Mesendoderm (in vitro differentiated cells): ENCODE results near the gene CAPZB.

Experiments
- DNase-seq: peaks from one replicate; pipeline ENCODE4 v3.0.0; 2013
- H2AK5ac ChIP-seq: 2 replicates; pipeline ENCODE4 v1.6.1; 2013; ENCODE audit warnings: low read length, inconsistent platforms
- H2BK120ac ChIP-seq: 2 replicates; pipeline ENCODE4 v1.6.1; 2013; ENCODE audit warnings: low read depth, mild to moderate bottlenecking, low read length, moderate library complexity, mixed read lengths
- H2BK15ac ChIP-seq: replicated peaks from 2 replicates; pipeline ENCODE4 v1.6.1; 2013; ENCODE audit warnings: low read depth, mild to moderate bottlenecking, moderate library complexity
- H2BK5ac ChIP-seq: 2 replicates; pipeline ENCODE4 v1.6.1; 2013; ENCODE audit warnings: low read length, inconsistent platforms
- H3K18ac ChIP-seq: 2 replicates; pipeline ENCODE4 v1.6.1; 2013; ENCODE audit warnings: mild to moderate bottlenecking, low read length, mixed read lengths
- H3K23ac ChIP-seq: one replicate; pipeline ENCODE4 v1.6.1; 2013; ENCODE audit warnings: low read length
- H3K27ac ChIP-seq: 2 replicates; pipeline ENCODE4 v1.5.1; 2013; ENCODE audit warnings: low read depth, mild to moderate bottlenecking, inconsistent platforms, low read length, moderate library complexity
- H3K27me3 ChIP-seq: 2 replicates; pipeline ENCODE4 v1.6.1; 2013; ENCODE audit warnings: low read length, control low read depth, mild to moderate bottlenecking, inconsistent platforms; ENCODE audit not compliant: insufficient read depth, poor library complexity
- H3K36me3 ChIP-seq: 2 replicates; pipeline ENCODE4 v1.6.1; 2013; ENCODE audit warnings: low read length, inconsistent platforms; ENCODE audit not compliant: control insufficient read depth, insufficient read depth
- H3K4ac ChIP-seq: one replicate; pipeline ENCODE4 v1.6.1; 2013; ENCODE audit warnings: low read depth, mild to moderate bottlenecking, low read length, moderate library complexity
- H3K4me1 ChIP-seq: 2 replicates; pipeline ENCODE4 v1.6.1; 2013; ENCODE audit warnings: low read depth, low read length, inconsistent platforms; ENCODE audit not compliant: control insufficient read depth
- H3K4me2 ChIP-seq: 2 replicates; pipeline ENCODE4 v1.6.1; 2013; ENCODE audit warnings: low read length
- H3K4me3 ChIP-seq: 2 replicates; pipeline ENCODE4 v1.5.1; 2013; ENCODE audit warnings: mild to moderate bottlenecking, low read length
- H3K56ac ChIP-seq: one replicate; pipeline ENCODE4 v1.6.1; 2013; ENCODE audit warnings: low read length
- H3K79me1 ChIP-seq: 2 replicates; pipeline ENCODE4 v1.6.1; 2013; ENCODE audit warnings: low read length, inconsistent platforms
- H3K79me2 ChIP-seq: 2 replicates; pipeline ENCODE4 v1.6.1; 2013; ENCODE audit warnings: mild to moderate bottlenecking, low read length; ENCODE audit not compliant: control insufficient read depth, insufficient read depth
- H3K9ac ChIP-seq: 2 replicates; pipeline ENCODE4 v1.6.1; 2013; ENCODE audit warnings: low read length, inconsistent platforms
- H4K5ac ChIP-seq: one replicate; pipeline ENCODE4 v1.6.1; 2013; ENCODE audit warnings: low read length
- H4K8ac ChIP-seq: one replicate; pipeline ENCODE4 v1.6.1; 2013; ENCODE audit warnings: low read depth, mild to moderate bottlenecking, control low read depth, low read length, moderate library complexity
- WGBS: extraction: QIAGEN DNeasy Blood & Tissue Kit; methylation state at CpG from one replicate; pipeline ENCODE4 v1.1.7; 2013; ENCODE audit warnings: low lambda C conversion rate, missing lambda C conversion rate; ENCODE audit not compliant: insufficient coverage; ENCODE audit errors: extremely low coverage; 5-methylcytosine and 5-hydroxymethylcytosine counted together

The CAPZB gene

DNA sequence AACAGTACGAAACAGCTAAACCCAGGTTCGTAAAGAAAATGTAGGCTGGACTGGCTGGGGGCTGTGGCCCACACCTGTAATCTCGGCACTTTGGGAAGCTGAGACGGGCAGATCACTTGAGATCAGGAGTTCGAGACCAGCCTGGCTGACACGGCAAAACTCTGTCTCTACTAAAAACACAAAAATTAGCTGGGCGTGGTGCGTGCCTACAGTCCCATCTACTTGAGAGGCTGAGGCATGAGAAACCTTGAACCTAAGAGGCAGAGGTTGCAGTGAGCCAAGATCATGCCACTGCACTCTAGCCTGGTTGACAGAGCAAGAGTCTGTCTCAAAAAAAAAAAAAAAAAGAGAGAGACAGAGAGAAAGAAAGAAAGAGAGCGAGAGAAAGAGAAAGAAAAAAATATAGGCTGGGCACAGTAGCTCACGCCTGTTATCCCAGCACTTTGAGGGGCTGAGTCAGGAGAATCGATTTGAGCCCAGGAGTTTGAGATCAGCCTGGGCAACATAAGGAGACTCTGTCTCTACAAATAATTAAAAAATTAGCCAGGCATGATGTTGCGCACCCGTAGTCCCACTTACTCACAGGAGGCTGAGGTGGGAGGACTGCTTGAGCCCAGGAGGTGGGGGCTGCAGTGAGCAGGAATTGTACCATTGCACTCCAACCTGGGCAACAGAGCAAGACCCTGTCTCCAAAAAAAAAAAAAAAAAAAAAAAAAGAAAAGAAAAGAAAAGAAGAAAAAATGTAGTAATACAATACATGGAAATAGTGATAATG is 35.7 kb downstream of the CAPZB start:
- Histone ChIP-seq H2BK15ac (no peak overlapping the region), H2BK5ac (no peak overlapping the region), H3K56ac (no peak overlapping the region), H4K8ac (no peak overlapping the region), H3K79me1 (peaks cover 34% of the 10 kb centered on the region), H3K4me3 (no peak overlapping the region), H3K4me1 (peaks cover 8% of the 10 kb centered on the region), H2BK120ac (no peak overlapping the region), H3K79me2 (peaks cover 84% of the 10 kb centered on the region), H3K27ac (no peak overlapping the region), H3K18ac (no peak overlapping the region), H3K36me3 (no peaks in the 10 kb centered on the region), H3K4ac (no peak overlapping the region), H3K4me2 (no peak overlapping the region), H3K9ac (no peak overlapping the region), H4K5ac (no peak overlapping the region), H3K27me3 (no peaks in the 10 kb centered on the region), H3K23ac (no peak overlapping the region), H2AK5ac (no peak overlapping the region)
- no CpG with 5 or more reads among the region's 13 CpGs for WGBS
- DNase-seq, result no peak

DNA sequence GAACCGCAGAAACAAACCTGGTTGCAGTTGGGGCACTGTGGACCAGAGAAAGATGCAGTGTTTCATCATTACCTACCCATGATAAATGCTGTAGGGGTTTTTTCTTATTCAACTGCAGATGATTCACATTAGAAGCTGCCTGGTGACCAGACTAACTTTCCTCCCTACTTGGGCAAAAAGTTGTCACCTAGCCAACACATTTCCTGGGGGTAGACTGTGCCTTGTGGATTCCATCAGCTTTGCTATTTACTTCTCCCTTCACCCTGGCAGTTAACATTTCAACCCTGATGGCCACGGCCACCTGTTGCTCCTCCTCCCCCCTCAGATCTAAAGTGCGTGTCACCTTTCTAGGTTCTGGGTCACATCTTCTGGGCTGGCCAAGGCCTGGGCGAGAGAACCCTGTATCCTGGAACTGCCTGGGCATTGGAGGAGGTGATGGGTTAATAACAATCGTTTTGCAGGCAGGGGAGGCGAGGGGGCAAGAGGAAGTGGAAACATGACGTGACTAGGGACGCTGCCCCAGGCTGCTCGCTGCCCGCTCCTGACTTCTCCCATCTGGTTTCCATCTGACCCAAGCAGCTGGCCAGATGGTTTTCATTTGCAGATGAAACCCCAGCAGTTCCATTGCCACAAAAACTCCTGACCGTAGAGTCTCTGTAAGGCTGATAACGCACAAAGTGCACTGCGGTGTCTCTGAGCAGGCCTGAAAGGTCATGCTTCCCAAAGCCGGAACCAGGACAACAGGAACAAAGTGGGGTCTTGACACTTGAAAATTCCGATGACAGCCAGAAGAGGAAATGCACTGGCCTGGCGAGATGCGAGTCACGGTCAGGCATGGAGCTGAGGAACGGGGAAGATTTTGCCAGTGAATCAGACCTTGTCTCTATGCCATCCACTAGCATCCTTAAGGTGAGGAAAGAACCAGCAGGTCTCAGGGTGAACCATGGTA is 36.6 kb downstream of the CAPZB start:
- Histone ChIP-seq H3K4me2 (no peak overlapping the region), H3K4me1 (peaks cover 5% of the 10 kb centered on the region), H3K4me3 (no peak overlapping the region), H3K36me3 (no peaks in the 10 kb centered on the region), H2AK5ac (no peak overlapping the region), H3K4ac (no peak overlapping the region), H4K8ac (no peak overlapping the region), H3K23ac (no peak overlapping the region), H3K27ac (no peak overlapping the region), H2BK5ac (no peak overlapping the region), H2BK15ac (no peak overlapping the region), H3K18ac (no peak overlapping the region), H3K9ac (no peak overlapping the region), H3K27me3 (no peaks in the 10 kb centered on the region), H3K79me2 (peaks cover 83% of the 10 kb centered on the region), H3K56ac (peak overlapping the region; percentile 40), H4K5ac (no peak overlapping the region), H3K79me1 (peaks cover 34% of the 10 kb centered on the region), H2BK120ac (no peak overlapping the region)
- DNase-seq, result no peak
- no CpG with 5 or more reads among the region's 19 CpGs for WGBS

DNA sequence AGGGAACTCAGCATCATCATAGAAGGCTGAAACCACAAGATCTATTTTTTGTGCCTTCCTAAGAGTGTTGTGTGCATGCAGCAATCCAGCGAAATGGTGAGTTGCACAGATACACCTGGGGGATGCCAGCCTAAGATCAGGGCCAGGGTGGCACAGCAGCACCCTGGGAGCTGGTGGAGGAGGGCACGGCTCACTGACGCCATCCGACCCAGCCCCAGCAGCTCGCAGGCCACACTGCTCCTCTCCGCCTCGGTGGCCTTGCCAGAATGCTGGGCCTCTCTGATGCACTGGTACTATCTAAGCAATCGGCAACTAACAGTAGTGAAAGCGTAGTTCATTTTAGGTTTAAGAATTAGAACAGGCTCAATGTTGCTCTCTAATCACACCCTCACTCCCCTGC is 37.8 kb downstream of the CAPZB start:
- no peak overlapping the region for H4K5ac ChIP-seq
- H3K4me2 ChIP-seq, result no peak overlapping the region
- peaks cover 82% of the 10 kb centered on the region for H3K79me2 ChIP-seq
- H2BK15ac ChIP-seq, result no peak overlapping the region
- no peak overlapping the region for H3K9ac ChIP-seq
- H3K4ac ChIP-seq, result no peak overlapping the region
- H3K36me3 ChIP-seq, result no peaks in the 10 kb centered on the region
- WGBS, result no CpG with 5 or more reads among the region's 9 CpGs
- H2BK5ac ChIP-seq, result no peak overlapping the region
- no peak overlapping the region for H3K18ac ChIP-seq
- H2AK5ac ChIP-seq, result no peak overlapping the region
- H3K4me3 ChIP-seq, result no peak overlapping the region
- H3K27me3 ChIP-seq, result no peaks in the 10 kb centered on the region
- H3K27ac ChIP-seq, result no peak overlapping the region
- no peak overlapping the region for H4K8ac ChIP-seq
- peaks cover 5% of the 10 kb centered on the region for H3K4me1 ChIP-seq
- peaks cover 38% of the 10 kb centered on the region for H3K79me1 ChIP-seq
- no peak for DNase-seq
- H2BK120ac ChIP-seq, result no peak overlapping the region
- peak overlapping the region; percentile 25 for H3K56ac ChIP-seq
- H3K23ac ChIP-seq, result peak overlapping the region; percentile 80

DNA sequence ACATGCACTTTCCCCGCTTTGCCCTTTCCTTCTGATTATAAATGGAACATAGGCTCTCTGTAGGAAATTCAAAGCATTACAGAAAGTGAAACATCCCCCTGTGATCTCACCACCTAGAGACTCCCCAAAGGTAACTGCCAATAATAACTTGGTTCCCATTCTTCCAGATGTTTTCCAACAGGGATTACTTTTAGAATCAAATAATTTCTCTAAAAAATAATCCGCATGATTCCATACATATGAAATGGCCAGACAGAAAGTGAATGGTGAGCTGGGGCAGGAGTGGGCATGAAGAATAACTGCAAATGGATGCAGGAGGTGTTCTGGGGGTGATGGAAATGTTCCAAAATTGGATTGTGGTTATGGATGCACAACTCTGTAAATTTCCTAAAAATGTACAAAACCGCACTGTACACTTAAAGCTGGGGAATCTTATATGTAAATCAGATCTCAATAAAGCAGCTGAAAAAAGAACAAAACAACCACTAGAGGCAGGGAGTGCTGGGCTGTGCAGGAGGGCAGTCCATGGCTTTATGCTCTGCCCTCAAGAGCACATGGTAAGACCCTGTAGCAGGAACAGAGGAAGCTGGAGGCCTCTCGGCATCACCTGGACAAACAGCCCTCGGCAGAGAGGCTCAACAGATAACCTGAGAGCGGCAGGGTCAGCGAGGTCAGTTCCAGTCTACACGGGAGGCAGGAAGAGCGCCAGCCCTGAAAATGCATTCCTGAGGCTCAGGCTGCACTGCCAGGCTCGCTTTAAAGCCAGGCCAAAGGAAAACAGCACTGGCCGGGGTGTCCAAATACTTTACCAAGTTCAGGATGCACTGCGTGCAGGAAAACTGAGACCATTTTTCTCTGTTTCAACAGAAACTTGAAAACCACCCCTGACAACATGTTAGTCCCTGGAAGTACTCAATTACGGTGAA is 39.7 kb downstream of the CAPZB start:
- Histone ChIP-seq H3K4me2 (no peak overlapping the region), H3K56ac (peak overlapping the region; percentile 28), H3K36me3 (no peaks in the 10 kb centered on the region), H2BK120ac (no peak overlapping the region), H2AK5ac (no peak overlapping the region), H2BK5ac (no peak overlapping the region), H3K23ac (no peak overlapping the region), H3K27ac (no peak overlapping the region), H3K27me3 (no peaks in the 10 kb centered on the region), H3K79me2 (peaks cover 75% of the 10 kb centered on the region), H3K4me3 (no peak overlapping the region), H3K9ac (no peak overlapping the region), H4K5ac (no peak overlapping the region), H3K4me1 (peaks cover 5% of the 10 kb centered on the region), H3K4ac (no peak overlapping the region), H3K79me1 (peaks cover 33% of the 10 kb centered on the region), H2BK15ac (no peak overlapping the region), H3K18ac (no peak overlapping the region), H4K8ac (no peak overlapping the region)
- DNase-seq, result peak; percentile 50
- no CpG with 5 or more reads among the region's 13 CpGs for WGBS

DNA sequence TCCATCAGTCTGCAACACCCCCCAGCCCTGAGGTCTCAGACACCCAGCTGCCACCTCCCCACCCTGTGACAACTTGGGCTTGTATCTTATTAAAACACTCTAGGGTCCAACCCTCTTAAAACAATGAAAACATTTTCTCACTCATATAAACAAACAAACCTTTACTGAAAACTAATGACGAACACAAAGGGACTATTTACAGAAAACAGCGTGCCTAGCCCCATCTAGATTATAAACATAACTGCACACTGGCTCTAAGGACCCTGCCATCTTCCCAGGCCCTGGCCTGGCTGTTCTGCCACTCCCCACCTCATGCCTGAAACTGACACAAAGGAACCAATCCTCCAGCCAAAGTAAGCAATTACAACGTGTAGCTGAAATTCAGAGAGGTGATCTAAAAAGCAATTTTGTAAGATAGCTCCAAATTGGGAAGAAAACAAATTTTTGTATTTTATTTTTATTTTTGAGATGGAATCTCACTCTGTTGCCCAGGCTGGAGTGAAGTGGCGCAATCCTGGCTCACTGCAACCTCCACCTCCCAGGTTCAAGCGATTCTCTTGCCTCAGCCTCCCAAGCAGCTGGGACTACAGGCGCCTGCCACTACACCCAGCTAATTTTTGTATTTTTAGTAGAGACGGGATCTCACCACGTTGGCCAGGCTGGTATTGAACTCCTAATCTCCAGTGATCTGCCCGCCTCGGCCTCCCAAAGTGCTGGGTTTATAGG is 40.9 kb downstream of the CAPZB start:
- no peak overlapping the region for H3K27ac ChIP-seq
- 20% methylated on average over 1 of the region's 10 CpGs for WGBS
- H2BK15ac ChIP-seq, result no peak overlapping the region
- H2AK5ac ChIP-seq, result no peak overlapping the region
- H3K4ac ChIP-seq, result no peak overlapping the region
- H4K8ac ChIP-seq, result no peak overlapping the region
- H4K5ac ChIP-seq, result no peak overlapping the region
- no peak overlapping the region for H3K56ac ChIP-seq
- H3K27me3 ChIP-seq, result no peaks in the 10 kb centered on the region
- no peak overlapping the region for H2BK120ac ChIP-seq
- no peak for DNase-seq
- peaks cover 38% of the 10 kb centered on the region for H3K79me1 ChIP-seq
- H3K36me3 ChIP-seq, result no peaks in the 10 kb centered on the region
- no peak overlapping the region for H3K18ac ChIP-seq
- no peak overlapping the region for H3K23ac ChIP-seq
- peaks cover 78% of the 10 kb centered on the region for H3K79me2 ChIP-seq
- H3K9ac ChIP-seq, result no peak overlapping the region
- peaks cover 5% of the 10 kb centered on the region for H3K4me1 ChIP-seq
- H2BK5ac ChIP-seq, result no peak overlapping the region
- H3K4me3 ChIP-seq, result no peak overlapping the region
- H3K4me2 ChIP-seq, result no peak overlapping the region
